TTC549 (cell line): ENCODE data around the gene ZBTB20.

Source experiments
- FAIRE-seq: peaks from 2 replicates; lab custom pipeline; 2012; peaks lifted over from hg19 to GRCh38; lab: Jason Lieb, UNC

Gene ZBTB20

GRCh38 chr3:114758831-114759699, 388.0 kb downstream of the ZBTB20 start:
- no peak for FAIRE-seq

- FAIRE-seq = no peak
These were observed 390.4 kb downstream of the ZBTB20 start for GRCh38 chr3:114756506-114757279.

GRCh38 chr3:114746502-114746901, 400.6 kb downstream of the ZBTB20 start:
- FAIRE-seq = no peak

- FAIRE-seq = no peak
These were observed 401.5 kb downstream of the ZBTB20 start for GRCh38 chr3:114745322-114746240.

GRCh38 chr3:114743746-114744485, 403.2 kb downstream of the ZBTB20 start:
- FAIRE-seq = no peak

GRCh38 chr3:114741066-114741465, 406.0 kb downstream of the ZBTB20 start:
- no peak for FAIRE-seq

GRCh38 chr3:114739627-114740026, 407.5 kb downstream of the ZBTB20 start:
- FAIRE-seq = no peak

GRCh38 chr3:114732353-114732752, 414.7 kb downstream of the ZBTB20 start:
- FAIRE-seq = no peak

- FAIRE-seq = no peak
These were observed 416.7 kb downstream of the ZBTB20 start for GRCh38 chr3:114730397-114730796.

- no peak for FAIRE-seq
These were observed 419.7 kb downstream of the ZBTB20 start for GRCh38 chr3:114727373-114727772.

GRCh38 chr3:114725966-114726365, 421.1 kb downstream of the ZBTB20 start:
- FAIRE-seq = no peak

GRCh38 chr3:114722530-114722929, 424.6 kb downstream of the ZBTB20 start:
- FAIRE-seq = no peak

GRCh38 chr3:114721864-114722263, 425.2 kb downstream of the ZBTB20 start:
- no peak for FAIRE-seq

GRCh38 chr3:114721209-114721608, 425.9 kb downstream of the ZBTB20 start:
- FAIRE-seq = no peak

GRCh38 chr3:114718898-114719210, 428.2 kb downstream of the ZBTB20 start:
- FAIRE-seq = no peak

GRCh38 chr3:114718071-114718897, 428.8 kb downstream of the ZBTB20 start:
- no peak for FAIRE-seq

- FAIRE-seq = no peak
These were observed 430.2 kb downstream of the ZBTB20 start for GRCh38 chr3:114716916-114717315.

- FAIRE-seq = no peak
These were observed 431.0 kb downstream of the ZBTB20 start for GRCh38 chr3:114716126-114716525.

- no peak for FAIRE-seq
These were observed 432.1 kb downstream of the ZBTB20 start for GRCh38 chr3:114714957-114715460.

- FAIRE-seq = no peak
These were observed 432.9 kb downstream of the ZBTB20 start for GRCh38 chr3:114714237-114714636.
